Activated CD4-positive, CD25-positive, alpha-beta regulatory T cell treated with anti-CD3 and anti-CD28 coated beads, Interleukin-2, amount 50 U/mL, for 24 hours (primary cell): ENCODE data around the gene TSPAN13.

ENCODE experiments used
- ATAC-seq, 2 donors: fragments of 150-1000 bp; cut with Tn5 transposase; one replicate each; pipeline ENCODE4 v1.10.0; 2021; ENCODE audit warnings: mild to moderate bottlenecking in 1 of 2, moderate library complexity in 1 of 2

The TSPAN13 gene

DNA sequence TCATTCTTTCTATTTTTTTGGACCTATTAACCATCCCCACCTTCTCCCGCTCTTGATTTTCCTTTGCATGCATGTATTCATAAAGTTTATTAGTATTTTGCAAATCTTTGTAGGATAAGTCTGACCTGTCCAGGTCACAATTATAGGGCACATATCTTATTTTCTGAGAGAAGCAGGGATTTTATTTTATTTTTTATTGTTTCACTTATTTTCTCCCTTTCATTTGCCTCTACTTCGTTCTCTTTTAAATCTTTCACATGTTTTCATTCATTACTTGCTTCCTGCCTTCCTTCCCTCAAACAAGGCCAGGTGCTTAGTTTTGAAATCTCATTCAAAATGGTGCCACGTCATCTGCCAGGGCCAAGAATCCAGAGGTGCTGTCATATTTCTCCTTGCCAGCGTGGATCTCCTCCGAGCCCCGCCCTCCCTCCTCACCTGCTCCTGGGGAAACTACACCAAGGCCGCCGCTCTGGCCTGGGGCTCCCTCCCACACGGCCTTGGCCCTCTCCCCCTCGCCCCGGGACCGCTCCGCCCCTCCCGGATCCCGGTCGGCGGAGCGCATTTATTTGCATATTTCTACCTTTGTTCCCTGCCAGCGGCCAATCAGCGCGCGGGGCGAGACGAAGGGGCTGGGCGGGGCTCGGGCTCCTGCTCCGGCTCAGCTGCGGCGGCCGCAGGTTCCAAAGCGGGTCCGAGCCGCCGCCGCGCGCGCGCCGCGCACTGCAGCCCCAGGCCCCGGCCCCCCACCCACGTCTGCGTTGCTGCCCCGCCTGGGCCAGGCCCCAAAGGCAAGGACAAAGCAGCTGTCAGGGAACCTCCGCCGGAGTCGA is at the start of gene TSPAN13:
Gene TSPAN13, plus strand, starts transcription at position 654 of the 830 bp plus-strand sequence. CDS start 213 bp downstream, outside the sequence.
- peak; percentile 80 to 82 for ATAC-seq

- ATAC-seq, result no peak
These were observed 45.0 kb upstream of the TSPAN13 start for GRCh38 chr7:16708511-16708910.

DNA sequence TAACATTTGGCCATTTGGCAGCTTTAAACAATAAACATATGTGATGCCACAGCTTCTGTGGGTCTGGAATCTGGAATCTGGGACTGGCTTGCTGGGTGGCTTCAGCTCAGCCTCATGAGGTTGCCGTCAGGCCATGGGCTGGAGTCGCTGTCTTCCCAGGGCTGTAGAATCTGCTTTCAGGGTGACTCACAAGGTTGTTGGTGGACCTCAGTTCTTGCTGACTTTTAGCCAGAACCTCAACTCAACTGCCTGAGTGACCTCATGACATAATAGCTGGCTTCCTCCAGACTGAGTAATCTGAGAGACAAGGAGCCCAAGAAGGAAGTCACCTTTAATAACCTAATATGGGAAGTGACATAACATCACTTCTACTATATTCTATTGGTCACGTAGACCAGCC is 44.6 kb upstream of the TSPAN13 start:
- no peak for ATAC-seq

- no peak for ATAC-seq
These were observed 42.9 kb upstream of the TSPAN13 start for GRCh38 chr7:16710651-16711050.

DNA sequence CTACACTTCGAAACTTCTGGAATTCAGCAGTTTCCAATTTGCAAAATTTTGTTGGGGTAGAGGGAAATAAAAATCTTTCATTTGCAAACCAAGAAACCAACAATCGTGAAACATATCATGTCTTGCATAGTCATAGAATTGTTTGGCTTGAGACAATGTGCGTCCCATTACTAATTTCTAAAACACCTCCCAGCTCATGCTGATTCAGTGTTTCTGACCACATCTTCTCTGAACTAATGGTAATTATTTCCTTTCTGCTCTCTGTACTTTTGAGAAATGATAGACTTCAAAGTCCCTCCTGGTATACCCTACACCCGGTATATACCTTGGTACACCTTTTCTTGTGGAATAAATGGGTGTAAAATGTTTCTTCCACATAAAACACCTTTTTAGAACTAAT is 41.8 kb upstream of the TSPAN13 start:
- peak; percentile 84 to 91 for ATAC-seq

- peak in 1 of 2 donors; percentile 6 for ATAC-seq
These were observed 40.6 kb upstream of the TSPAN13 start for GRCh38 chr7:16712916-16713315.

DNA sequence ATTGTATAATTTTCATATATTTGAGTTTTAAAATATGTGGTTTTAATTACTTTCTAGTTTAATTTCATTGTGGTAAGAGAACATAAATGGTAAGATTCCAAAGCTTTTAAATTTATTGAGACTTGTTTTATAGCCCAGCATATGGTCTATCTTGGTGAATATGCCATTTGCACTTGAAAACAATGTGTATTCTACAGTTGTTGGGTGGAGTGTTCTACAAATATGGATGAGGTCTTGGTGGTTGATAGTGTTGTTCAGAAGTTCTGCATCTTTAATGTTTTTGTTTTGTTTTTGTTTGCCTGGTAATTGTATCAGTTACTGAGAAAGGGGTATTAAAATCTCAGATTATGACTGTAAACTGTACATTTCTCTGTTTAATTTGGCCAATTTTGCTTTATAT is 37.6 kb upstream of the TSPAN13 start:
- ATAC-seq, result no peak

DNA sequence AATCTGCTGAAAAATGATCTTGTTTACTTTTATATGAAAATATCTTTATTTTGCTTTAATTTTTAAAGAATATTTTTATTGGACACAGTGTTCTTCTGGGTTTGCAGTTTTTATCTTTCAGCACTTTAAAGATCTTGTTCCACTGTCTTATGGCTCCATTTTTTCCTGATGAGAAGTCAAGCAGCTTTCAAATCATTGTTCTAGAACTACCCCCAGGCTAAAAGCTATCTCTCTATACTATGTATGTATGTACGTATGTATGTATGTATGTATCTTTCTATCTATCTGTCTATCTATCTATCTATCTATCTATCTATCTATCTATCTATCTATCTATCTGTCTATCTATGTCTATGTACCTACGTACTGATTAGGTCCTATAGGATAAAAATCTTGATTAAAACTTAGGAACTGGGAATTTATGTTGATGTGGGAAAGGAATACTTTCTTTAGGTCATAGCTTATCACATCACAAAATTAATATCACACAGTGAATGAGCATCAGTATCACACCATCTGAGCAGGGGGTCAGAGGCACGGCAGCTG is 35.4 kb upstream of the TSPAN13 start:
- ATAC-seq, result no peak

- ATAC-seq, result no peak
These were observed 33.9 kb upstream of the TSPAN13 start for GRCh38 chr7:16719699-16720098.

- ATAC-seq, result no peak
These were observed 32.0 kb upstream of the TSPAN13 start for GRCh38 chr7:16721541-16721940.

DNA sequence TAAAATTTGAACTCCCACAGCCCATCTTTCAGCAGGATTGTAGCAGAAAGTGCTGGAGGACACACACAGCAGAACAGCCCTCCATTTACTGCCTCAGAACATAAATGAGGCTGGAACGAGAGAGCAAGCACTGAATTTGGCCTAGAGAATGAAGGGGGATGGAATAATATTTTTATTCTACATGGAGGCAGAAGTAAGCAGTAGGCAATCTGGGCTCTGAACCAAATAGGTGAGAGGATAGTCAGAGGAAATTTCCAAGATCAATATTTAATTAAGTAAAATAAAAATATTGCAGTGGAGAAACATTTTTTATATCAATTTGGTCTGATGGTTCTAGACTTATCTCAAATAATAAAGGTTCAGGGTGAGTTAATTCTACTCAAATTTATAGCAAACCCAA is 29.2 kb upstream of the TSPAN13 start:
- no peak for ATAC-seq

DNA sequence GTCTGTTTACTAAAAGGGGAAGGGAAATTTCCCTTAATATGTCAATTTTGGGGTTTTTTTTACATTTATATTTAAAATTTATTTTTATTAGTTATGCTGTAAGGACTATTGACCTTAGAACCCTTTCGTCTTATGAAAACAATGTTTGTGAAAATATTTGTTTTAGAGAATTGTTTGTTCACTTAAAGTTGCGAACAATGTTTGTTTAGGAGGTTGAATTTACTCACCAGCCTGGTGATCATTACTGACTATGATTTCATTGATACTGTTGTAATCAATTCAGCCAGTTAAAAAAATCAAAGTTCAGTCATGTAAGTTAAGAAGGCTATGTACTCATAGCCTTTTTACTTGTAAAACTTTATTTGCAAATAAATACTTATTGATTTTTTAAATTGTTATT is 27.4 kb upstream of the TSPAN13 start:
- ATAC-seq, result no peak

- ATAC-seq, result no peak
These were observed 25.8 kb upstream of the TSPAN13 start for GRCh38 chr7:16727736-16728135.

DNA sequence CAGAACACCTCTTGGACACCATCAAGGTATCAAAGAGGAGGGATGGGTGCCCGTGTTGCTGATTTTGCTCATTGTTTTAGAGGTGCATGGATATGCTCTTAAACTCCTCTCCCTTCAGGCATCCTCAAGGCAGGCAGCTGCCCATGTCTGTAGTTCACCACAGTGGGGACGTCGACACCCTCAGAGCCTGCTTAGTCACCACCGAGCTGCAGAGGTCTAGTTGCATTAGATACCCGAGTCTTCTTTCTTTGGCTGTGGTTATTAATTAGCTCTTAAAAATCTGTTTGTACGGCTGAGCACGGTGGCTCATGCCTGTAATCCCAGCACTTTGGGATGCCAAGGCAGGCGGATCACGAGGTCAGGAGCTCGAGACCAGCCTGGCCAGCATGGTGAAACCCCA is 24.7 kb upstream of the TSPAN13 start:
- ATAC-seq, result no peak

- ATAC-seq, result no peak
These were observed 24.0 kb upstream of the TSPAN13 start for GRCh38 chr7:16729541-16729940.

DNA sequence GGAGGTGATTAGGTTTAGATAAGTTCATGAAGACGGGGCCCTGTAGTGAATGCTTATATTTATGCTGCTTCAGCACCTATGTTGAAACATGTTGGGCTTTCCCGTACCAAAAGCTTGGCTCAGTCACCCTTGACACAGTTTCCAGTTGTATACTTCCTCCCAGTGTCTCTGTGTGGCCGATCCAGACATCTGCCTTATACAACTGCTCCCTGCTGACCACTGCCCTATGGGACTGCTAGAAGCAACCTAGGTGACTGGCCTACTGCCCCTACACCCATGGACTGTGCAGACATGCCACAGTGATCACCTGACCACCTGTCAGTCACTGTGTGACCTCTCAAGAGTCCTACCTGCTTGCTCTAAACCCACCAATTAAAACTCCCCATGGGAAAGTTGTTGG is 22.6 kb upstream of the TSPAN13 start:
- no peak for ATAC-seq

DNA sequence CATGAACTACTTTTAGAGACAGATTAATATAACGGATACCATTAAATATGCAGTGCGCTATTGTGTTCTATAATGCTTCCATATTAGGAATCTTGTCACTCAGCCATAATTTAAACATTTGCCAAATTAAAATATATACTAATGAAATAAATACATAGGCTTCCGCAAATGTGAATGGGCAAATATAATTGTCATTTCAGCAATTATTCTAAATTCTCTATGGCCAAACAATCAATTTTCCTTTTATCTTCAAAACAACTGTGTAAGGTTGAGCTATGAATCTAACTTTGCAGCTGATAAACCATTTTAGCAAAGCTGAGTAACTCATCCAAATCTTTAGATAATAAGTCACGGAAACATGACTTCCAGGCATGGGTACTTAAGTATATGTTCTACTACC is 20.7 kb upstream of the TSPAN13 start:
- no peak for ATAC-seq

GRCh38 chr7:16734148-16734726 is 19.3 kb upstream of the TSPAN13 start:
- no peak for ATAC-seq

DNA sequence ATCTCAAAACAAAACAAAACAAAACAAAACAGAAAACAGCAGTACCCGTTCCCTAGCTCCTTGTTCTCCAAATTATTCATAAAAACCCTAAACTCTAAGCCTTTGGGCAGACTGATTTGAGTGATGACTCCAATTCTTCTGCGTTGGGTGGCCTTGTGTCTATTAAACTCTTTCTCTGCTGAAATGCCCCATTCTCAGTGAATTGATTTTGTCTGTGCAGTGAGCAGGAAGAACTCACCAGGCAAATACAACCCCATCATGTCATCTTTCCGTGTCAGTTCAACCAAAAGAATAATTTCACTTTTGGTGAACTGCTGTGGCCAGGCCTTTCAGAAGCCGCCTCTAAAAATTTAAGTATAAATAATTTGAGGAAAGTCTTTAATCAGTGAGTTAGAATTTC is 18.5 kb upstream of the TSPAN13 start:
- ATAC-seq, result no peak

DNA sequence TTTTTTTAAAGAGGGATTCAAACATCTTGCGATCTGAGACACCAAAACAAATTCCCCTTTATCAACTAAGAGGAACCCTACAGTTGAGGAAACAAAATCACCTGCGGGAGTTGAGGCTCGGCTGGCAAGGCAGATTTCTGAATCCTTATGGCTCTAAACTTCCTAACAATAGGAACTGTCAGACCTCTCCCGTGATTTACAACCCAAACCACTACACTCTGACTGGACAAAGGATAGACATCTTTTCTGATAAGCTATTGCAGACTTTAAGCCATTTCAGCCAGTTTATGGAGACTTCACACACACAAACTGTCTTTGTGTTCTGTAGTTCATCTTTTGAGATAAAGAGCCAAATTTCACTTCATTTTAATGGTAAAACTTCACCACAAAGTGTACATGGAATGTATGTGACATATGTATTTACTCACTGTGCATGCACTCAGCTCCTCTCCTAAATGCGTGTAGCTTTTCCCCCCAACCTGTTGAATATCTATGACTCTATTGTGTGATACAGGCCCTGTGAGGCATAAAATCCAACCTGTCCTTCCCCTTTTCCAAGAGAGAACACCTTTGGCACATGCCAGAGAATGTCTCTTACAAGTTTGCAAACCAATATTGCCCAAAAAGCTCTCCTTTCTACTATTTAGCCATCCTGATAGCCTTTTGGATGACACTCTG is 15.4 kb upstream of the TSPAN13 start:
- no peak for ATAC-seq

- ATAC-seq, result peak; percentile 66 to 88
These were observed 13.5 kb upstream of the TSPAN13 start for GRCh38 chr7:16739863-16740622.

- no peak for ATAC-seq
These were observed 13.0 kb upstream of the TSPAN13 start for GRCh38 chr7:16740623-16740953.

GRCh38 chr7:16740996-16741395 is 12.6 kb upstream of the TSPAN13 start:
- ATAC-seq, result no peak
